Testis (tissue), 3 donors: Measurements from ENCODE around the gene ERBB4. TPM values are rescaled to one million over a fixed set of nuclear protein-coding genes. Genes with fewer than 3 reads are reported as not detected.

Experiments
- DNase-seq: peaks from one replicate; pipeline ENCODE4 v3.0.0-alpha.2; 2019
- H3K27ac ChIP-seq, 2 donors: fragments of 200-600 bp; sonication (generic); one replicate each; pipeline ENCODE4 v1.5.1; 2019
- H3K27me3 ChIP-seq: fragments of 200-600 bp; sonication (generic); one replicate; pipeline ENCODE4 v1.5.1; 2019
- H3K36me3 ChIP-seq: fragments of 200-600 bp; sonication (generic); one replicate; pipeline ENCODE4 v1.5.1; 2017; ENCODE audit warnings: low read depth; ENCODE audit errors: missing control alignments
- H3K4me1 ChIP-seq: fragments of 200-600 bp; sonication (generic); one replicate; pipeline ENCODE4 v1.5.1; 2019
- H3K4me3 ChIP-seq, 2 donors: fragments of 200-600 bp; sonication (generic); one replicate each; pipeline ENCODE4 v1.5.1; 2017 to 2019
- H3K9me3 ChIP-seq: fragments of 200-600 bp; sonication (generic); one replicate; pipeline ENCODE4 v1.5.1; 2017
- POLR2A ChIP-seq: fragments of 450-650 bp; IDR thresholded peaks from one replicate; pipeline ENCODE4 v1.6.1; 2017; ENCODE audit warnings: antibody characterized with exemption, mild to moderate bottlenecking, moderate library complexity
- WGBS, 2 donors: methylation state at CpG; one replicate each; pipeline ENCODE4 v1.1.5; 2018; 5-methylcytosine and 5-hydroxymethylcytosine counted together
- intact Hi-C: fragments of 100-400 bp; cut with DNase I; formaldehyde crosslinking; loops from one replicate; pipeline ENCODE4 v1.15.1; 2023; ENCODE audit warnings: low total_unique reads
- polyA plus RNA-seq: library from polyadenylated mRNA; stranded (reverse); fragments of 350-450 nt; fragmentation: Illumina TruSeq; extraction: RNeasy Lipid Tissue Mini Kit (QIAGEN cat#74804); gene quantifications from one replicate; pipeline ENCODE4 v1.2.3, GENCODE V29; 2014; ENCODE audit warnings: low read depth, low replicate concordance; ENCODE audit not compliant: insufficient read depth
- total RNA-seq, 2 donors: library from RNA; depleted of rRNA; stranded (reverse); fragments of >200 nt; gene quantifications; one replicate each; pipeline ENCODE4 v1.2.3, GENCODE V29; 2016
- TF ChIP-seq, protein P1 (sequence below), 3 experiments: fragments of 450-650 bp in 2 of 3; fragments of 200-600 bp in 1 of 3; sonication (generic) in 1 of 3; IDR thresholded peaks; one replicate each; pipeline ENCODE4 v1.5.1; 2016 to 2019; ENCODE audit warnings: antibody characterized with exemption in 3 of 3, mild to moderate bottlenecking in 2 of 3, moderate library complexity in 1 of 3

The ERBB4 gene
- total and polyA plus RNA-seq, 3 donors from 2014 or later, result 6.1 to 62.7 (median 47.7) TPM

DNA sequence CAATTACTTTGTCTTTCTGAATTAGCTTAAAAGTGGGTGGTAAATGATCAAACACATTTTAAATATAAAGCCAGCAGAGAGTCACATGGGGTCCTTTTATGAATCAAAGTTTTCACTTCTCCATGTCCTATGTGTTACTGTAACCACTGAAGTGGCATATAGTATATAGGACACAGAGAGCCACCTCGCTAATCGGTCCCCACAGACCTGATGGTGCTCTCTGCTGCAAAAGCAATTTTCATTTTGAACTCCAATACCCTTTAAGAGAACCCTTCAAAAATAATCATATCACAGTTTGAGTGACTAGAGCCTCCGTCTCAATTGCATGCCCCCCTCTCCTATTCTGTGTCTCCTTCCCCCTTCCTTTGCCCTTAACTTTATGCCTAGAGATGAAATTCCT, 272.8 kb downstream of the ERBB4 start:
- Histone ChIP-seq H3K27me3 (no peaks in the 10 kb centered on the region), H3K27ac (no peak overlapping the region), H3K9me3 (no peaks in the 10 kb centered on the region), H3K4me1 (no peaks in the 10 kb centered on the region), H3K36me3 (no peaks in the 10 kb centered on the region), H3K4me3 (no peak overlapping the region)
- WGBS, 2 donors, result 77 to 89% methylated on average over 3 of the region's 3 CpGs
- intact Hi-C loops, result no loop called here
- TF ChIP-seq, protein P1, sequence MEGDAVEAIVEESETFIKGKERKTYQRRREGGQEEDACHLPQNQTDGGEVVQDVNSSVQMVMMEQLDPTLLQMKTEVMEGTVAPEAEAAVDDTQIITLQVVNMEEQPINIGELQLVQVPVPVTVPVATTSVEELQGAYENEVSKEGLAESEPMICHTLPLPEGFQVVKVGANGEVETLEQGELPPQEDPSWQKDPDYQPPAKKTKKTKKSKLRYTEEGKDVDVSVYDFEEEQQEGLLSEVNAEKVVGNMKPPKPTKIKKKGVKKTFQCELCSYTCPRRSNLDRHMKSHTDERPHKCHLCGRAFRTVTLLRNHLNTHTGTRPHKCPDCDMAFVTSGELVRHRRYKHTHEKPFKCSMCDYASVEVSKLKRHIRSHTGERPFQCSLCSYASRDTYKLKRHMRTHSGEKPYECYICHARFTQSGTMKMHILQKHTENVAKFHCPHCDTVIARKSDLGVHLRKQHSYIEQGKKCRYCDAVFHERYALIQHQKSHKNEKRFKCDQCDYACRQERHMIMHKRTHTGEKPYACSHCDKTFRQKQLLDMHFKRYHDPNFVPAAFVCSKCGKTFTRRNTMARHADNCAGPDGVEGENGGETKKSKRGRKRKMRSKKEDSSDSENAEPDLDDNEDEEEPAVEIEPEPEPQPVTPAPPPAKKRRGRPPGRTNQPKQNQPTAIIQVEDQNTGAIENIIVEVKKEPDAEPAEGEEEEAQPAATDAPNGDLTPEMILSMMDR (IDR thresholded peaks at IDR 0.05), result no peak
- DNase-seq, result no peak

DNA sequence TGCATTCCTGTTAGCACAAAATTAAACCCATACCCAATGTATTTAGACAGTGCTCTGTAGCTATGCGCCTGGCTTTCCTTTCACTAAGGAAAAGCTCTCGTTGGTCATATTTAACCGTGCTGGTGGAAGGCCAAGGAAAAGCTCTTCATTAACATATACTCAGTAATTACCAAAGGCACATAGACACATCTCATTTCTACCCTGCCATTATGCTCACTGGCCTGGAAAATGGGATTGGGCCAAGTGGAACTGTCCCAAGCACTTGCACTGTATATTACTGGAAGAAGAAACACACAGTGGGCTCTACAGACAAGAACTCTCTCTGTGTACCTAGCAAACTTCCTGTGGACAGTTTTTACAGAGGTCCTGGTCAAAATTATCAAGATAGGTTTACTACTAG, 274.4 kb downstream of the ERBB4 start:
- Histone ChIP-seq H3K36me3 (no peaks in the 10 kb centered on the region), H3K27ac (no peak overlapping the region), H3K27me3 (no peaks in the 10 kb centered on the region), H3K4me1 (no peaks in the 10 kb centered on the region), H3K4me3 (no peak overlapping the region), H3K9me3 (no peaks in the 10 kb centered on the region)
- DNase-seq, result no peak
- 86 to 94% methylated on average over 3 of the region's 3 CpGs for WGBS, 2 donors
- intact Hi-C loops, result no loop called here
- TF ChIP-seq, protein P1 (IDR thresholded peaks at IDR 0.05), result no peak
- no peak for TF ChIP-seq POLR2A

DNA sequence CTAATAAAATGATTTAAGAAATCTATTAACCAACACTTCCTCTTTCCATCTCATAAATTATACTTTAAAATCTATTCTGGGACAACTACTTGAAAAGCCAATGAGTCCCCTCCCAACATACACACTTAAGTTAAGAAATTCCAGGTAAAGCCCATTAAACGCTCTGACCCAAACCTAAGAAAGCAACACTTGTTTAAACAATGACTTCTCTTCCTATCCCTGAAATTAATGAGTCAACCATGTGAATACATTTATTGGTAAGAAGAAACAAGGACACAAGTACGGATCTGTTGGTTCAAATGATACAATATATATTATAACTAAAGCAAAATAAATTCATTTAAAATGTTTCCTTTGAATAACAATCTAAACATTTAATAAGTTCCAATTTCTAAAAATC, 279.4 kb downstream of the ERBB4 start:
- Histone ChIP-seq H3K27ac (no peak overlapping the region), H3K4me1 (no peaks in the 10 kb centered on the region), H3K9me3 (no peaks in the 10 kb centered on the region), H3K27me3 (no peaks in the 10 kb centered on the region), H3K4me3 (no peak overlapping the region), H3K36me3 (no peaks in the 10 kb centered on the region)
- no peak for DNase-seq
- intact Hi-C loops, result no loop called here
- TF ChIP-seq, protein P1 (IDR thresholded peaks at IDR 0.05), result no peak
- TF ChIP-seq POLR2A, result no peak
- WGBS, 2 donors, result 72 to 83% methylated on average over 2 of the region's 2 CpGs

DNA sequence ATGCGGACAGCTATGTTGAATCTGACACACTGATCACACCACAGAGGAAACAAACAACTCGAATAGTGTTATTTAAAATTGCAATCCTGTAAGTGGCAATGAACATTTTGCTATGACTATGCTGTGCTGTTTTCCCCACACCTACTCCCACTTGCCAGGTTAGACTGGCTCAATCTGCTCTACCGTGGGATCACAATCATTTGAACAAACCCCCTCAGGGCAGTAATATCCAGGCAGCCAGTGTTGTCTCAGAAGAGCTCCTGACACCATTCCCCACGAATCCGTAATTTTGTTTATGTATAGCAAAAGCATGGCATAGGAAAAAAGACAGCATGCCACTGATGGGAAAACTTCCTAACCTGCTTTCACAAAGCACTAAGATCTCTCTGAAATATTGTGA, 284.3 kb downstream of the ERBB4 start:
- Histone ChIP-seq H3K4me3 (no peak overlapping the region), H3K27me3 (no peaks in the 10 kb centered on the region), H3K36me3 (no peaks in the 10 kb centered on the region), H3K4me1 (no peaks in the 10 kb centered on the region), H3K27ac (no peak overlapping the region), H3K9me3 (no peaks in the 10 kb centered on the region)
- TF ChIP-seq, protein P1 (IDR thresholded peaks at IDR 0.05), result no peak
- no peak for TF ChIP-seq POLR2A
- WGBS, 2 donors, result 79 to 82% methylated on average over 5 of the region's 5 CpGs
- no peak for DNase-seq
- intact Hi-C loops, result no loop called here

DNA sequence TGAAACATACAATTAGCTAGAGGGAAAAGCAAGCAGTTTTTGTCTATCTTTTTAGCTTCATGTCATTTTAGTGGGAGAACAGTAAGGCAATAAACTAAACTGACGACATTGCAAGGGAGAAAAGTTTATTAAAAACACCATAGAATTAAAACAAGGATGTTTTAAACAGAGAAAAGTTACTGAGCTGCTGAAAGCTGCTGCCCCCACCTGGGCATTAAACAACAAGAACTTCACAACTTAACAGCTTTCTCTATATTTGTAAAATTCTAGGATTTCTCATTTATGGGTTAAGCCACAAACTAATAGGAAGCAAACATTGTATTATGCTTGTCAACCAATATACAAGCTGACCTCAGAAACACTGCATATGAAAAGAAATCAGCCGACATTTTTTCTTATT, 289.2 kb downstream of the ERBB4 start:
- Histone ChIP-seq H3K27me3 (no peaks in the 10 kb centered on the region), H3K36me3 (no peaks in the 10 kb centered on the region), H3K9me3 (no peaks in the 10 kb centered on the region), H3K4me3 (no peak overlapping the region), H3K27ac (no peak overlapping the region), H3K4me1 (no peaks in the 10 kb centered on the region)
- intact Hi-C loops, result no loop called here
- no peak for DNase-seq
- TF ChIP-seq, protein P1 (IDR thresholded peaks at IDR 0.05), result no peak
- no peak for TF ChIP-seq POLR2A
- WGBS, 2 donors, result 30 to 69% methylated on average over 2 of the region's 2 CpGs
